K562 (cell line): Measurements from ENCODE around the gene P2RX5. TPM values are rescaled to one million over a fixed set of nuclear protein-coding genes. Genes with fewer than 3 reads are reported as not detected.

Experiments
- CHD1 ChIP-seq: fragments of 200-600 bp; sonication (generic); IDR thresholded peaks from one replicate; pipeline ENCODE4 v1.6.1; 2012; ENCODE audit warnings: mild to moderate bottlenecking, moderate library complexity, low read length, inconsistent platforms
- ESRRA ChIP-seq: fragments of 450-650 bp; IDR thresholded peaks from 2 replicates; pipeline ENCODE4 v1.6.1; 2014; ENCODE audit warnings: low read depth, mild to moderate bottlenecking, moderate library complexity, borderline replicate concordance
- FIP1L1 ChIP-seq: fragments of 200-400 bp; formaldehyde crosslinking; IDR thresholded peaks from 2 replicates; pipeline ENCODE4 v1.6.1; 2018; ENCODE audit warnings: mild to moderate bottlenecking, low read depth, low read length; ENCODE audit not compliant: poor library complexity, severe bottlenecking
- GABPB1 ChIP-seq: sonication (generic); formaldehyde crosslinking; IDR thresholded peaks from 2 replicates; pipeline ENCODE4 v1.8.0; 2022; ENCODE audit warnings: mild to moderate bottlenecking, missing genetic modification reagents
- GMEB1 ChIP-seq: fragments of 250-450 bp; sonication (Bioruptor Pico); IDR thresholded peaks from 2 replicates; pipeline ENCODE4 v1.4.0; 2020; ENCODE audit warnings: mild to moderate bottlenecking
- HNRNPK ChIP-seq: fragments of 200-400 bp; formaldehyde crosslinking; IDR thresholded peaks from one replicate; pipeline ENCODE4 v1.6.1; 2018; ENCODE audit warnings: mild to moderate bottlenecking, low read depth, low read length; ENCODE audit not compliant: poor library complexity, severe bottlenecking
- IRF2 ChIP-seq: sonication (generic); formaldehyde crosslinking; IDR thresholded peaks from 2 replicates; pipeline ENCODE4 v1.8.1; 2022; ENCODE audit warnings: mild to moderate bottlenecking, missing genetic modification reagents
- MED1 ChIP-seq: sonication (generic); formaldehyde crosslinking; IDR thresholded peaks from 2 replicates; pipeline ENCODE4 v1.8.1; 2023; ENCODE audit warnings: missing genetic modification reagents, borderline replicate concordance
- PHTF2 ChIP-seq: fragments of 250-450 bp; sonication (Bioruptor Pico); IDR thresholded peaks from 2 replicates; pipeline ENCODE4 v1.5.0; 2021; ENCODE audit warnings: mild to moderate bottlenecking
- SMARCC2 ChIP-seq: fragments of 450-650 bp; IDR thresholded peaks from 2 replicates; pipeline ENCODE4 v1.6.1; 2017; ENCODE audit warnings: antibody characterized with exemption, moderate library complexity, mild to moderate bottlenecking, low read depth
- STAT5A ChIP-seq: IDR thresholded peaks from 2 replicates; pipeline ENCODE4 v1.6.1; 2012; ENCODE audit warnings: low read length, inconsistent platforms, borderline replicate concordance
- TAF1 ChIP-seq: IDR thresholded peaks from 2 replicates; pipeline ENCODE4 v1.6.1; 2011; ENCODE audit warnings: mild to moderate bottlenecking, low read length, moderate library complexity; ENCODE audit not compliant: insufficient read depth, control insufficient read depth, severe bottlenecking; ENCODE audit errors: extremely low read depth
- THRB ChIP-seq: fragments of 450-650 bp; formaldehyde crosslinking; conservative IDR thresholded peaks from 2 replicates; pipeline ENCODE4 v1.4.0; 2022; ENCODE audit warnings: mild to moderate bottlenecking, missing genetic modification characterization
- TRIM28 ChIP-seq: fragments of 450-650 bp; IDR thresholded peaks from 2 replicates; pipeline ENCODE4 v1.6.1; 2017
- U2AF1 ChIP-seq: fragments of 200-400 bp; formaldehyde crosslinking; optimal IDR thresholded peaks from 2 replicates; pipeline ENCODE3; 2017; ENCODE audit warnings: mild to moderate bottlenecking, low read depth, low read length, moderate library complexity
- ZBED1 ChIP-seq: IDR thresholded peaks from 2 replicates; pipeline ENCODE4 v1.6.1; 2014
- ZFP36 ChIP-seq: fragments of 150-350 bp; IDR thresholded peaks from 2 replicates; pipeline ENCODE4 v1.6.1; 2018; ENCODE audit warnings: low read length, low read depth; ENCODE audit not compliant: partially characterized antibody
- ZNF133 ChIP-seq: fragments of 250-450 bp; sonication (Bioruptor Pico); IDR thresholded peaks from 2 replicates; pipeline ENCODE4 v1.4.0; 2020; ENCODE audit warnings: mild to moderate bottlenecking
- ZNF436 ChIP-seq: fragments of 250-450, 450-650 bp; sonication (Bioruptor Pico); formaldehyde crosslinking; IDR thresholded peaks from 2 replicates; pipeline ENCODE4 v1.7.0; 2020; ENCODE audit warnings: mild to moderate bottlenecking
- polyA plus RNA-seq, 8 experiments: library from polyadenylated mRNA; depleted of rRNA in 4 of 8; stranded (reverse) in 5 of 8; unstranded in 3 of 8; fragments of >200 nt; fragmentation: Nextera tagmentation in 2 of 8; fragmentation: Illumina TruSeq in 1 of 8; extraction: Ambion mirVana in 2 of 8; extraction: Trizol in 1 of 8; gene quantifications; 2 replicates each; pipeline versions ENCODE4 v1.2.1 to v1.2.3, GENCODE V29; 2011 to 2014; ENCODE audit warnings: inconsistent platforms in 1 of 8, missing spikeins in 1 of 8
- total RNA-seq, 7 experiments: library from RNA; depleted of rRNA in 6 of 7; stranded (reverse); fragments of >200 nt in 6 of 7; fragmentation: Illumina TruSeq in 2 of 7; extraction: Trizol in 2 of 7; gene quantifications; 2 replicates each; pipeline versions ENCODE4 v1.2.1 to v1.2.3, GENCODE V29; 2011 to 2021; ENCODE audit warnings: low replicate concordance in 1 of 7
- TF ChIP-seq, protein P1 (sequence below): sonication (generic); IDR thresholded peaks from 2 replicates; pipeline ENCODE4 v1.6.1; 2016
- TF ChIP-seq, protein P2 (sequence below): fragments of 250-450 bp; sonication (Bioruptor Pico); IDR thresholded peaks from 2 replicates; pipeline ENCODE4 v1.9.0; 2021; ENCODE audit warnings: mild to moderate bottlenecking

The P2RX5 gene
- total and polyA plus RNA-seq, 9 of the 15 experiments (the other 6 are each of a cell fraction or from before 2014, with no cell fraction given) = 0.31 to 4.0 (median 1.3) TPM

DNA sequence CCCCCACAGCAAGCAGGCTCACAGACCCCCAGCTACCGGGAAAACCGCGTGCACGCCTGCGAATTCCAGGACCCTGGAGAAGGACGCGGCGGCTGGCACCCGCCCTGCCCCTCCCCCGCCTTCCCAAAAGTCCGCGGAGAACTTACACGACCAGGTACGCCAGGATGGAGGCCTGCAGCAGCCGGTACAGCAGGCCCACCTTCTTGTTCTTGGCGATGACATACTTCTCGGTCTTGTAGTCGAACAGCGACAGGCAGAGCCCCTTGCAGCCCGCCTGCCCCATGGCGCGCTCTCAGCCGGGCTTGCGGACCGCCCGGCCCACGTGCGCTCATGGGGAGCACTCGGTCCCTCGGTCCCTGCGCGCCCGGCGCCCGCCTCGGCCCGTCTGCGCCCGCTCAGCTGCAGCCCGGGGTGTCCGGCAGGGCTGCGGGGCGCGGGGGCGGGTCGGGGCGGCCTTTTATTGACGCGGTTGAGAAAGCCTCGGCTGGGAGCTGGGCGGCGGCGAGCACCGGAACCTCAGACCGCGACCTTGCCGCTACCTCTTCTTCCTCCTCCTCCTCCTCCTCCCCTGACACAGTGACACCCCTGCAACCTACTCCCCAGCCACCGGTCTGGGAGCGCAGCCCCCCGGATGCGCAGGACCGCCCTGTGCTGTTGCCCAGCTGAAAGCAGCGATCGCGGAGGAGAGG is at the start of gene P2RX5 (continued):
- TF ChIP-seq FIP1L1 = no peak
- no peak for TF ChIP-seq PHTF2
- TF ChIP-seq TAF1 = no peak
- TF ChIP-seq CHD1 = no peak
- TF ChIP-seq IRF2 (CRISPR knock-in tag) = no peak
- TF ChIP-seq ZFP36 = no peak
- TF ChIP-seq SMARCC2 = no peak
- TF ChIP-seq, protein P1, sequence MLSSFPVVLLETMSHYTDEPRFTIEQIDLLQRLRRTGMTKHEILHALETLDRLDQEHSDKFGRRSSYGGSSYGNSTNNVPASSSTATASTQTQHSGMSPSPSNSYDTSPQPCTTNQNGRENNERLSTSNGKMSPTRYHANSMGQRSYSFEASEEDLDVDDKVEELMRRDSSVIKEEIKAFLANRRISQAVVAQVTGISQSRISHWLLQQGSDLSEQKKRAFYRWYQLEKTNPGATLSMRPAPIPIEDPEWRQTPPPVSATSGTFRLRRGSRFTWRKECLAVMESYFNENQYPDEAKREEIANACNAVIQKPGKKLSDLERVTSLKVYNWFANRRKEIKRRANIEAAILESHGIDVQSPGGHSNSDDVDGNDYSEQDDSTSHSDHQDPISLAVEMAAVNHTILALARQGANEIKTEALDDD = no peak
- TF ChIP-seq, protein P2, sequence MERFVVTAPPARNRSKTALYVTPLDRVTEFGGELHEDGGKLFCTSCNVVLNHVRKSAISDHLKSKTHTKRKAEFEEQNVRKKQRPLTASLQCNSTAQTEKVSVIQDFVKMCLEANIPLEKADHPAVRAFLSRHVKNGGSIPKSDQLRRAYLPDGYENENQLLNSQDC (CRISPR knock-in tag) = no peak
- TF ChIP-seq ESRRA = no peak
- no peak for TF ChIP-seq MED1 (CRISPR knock-in tag)
- no peak for TF ChIP-seq GMEB1 (CRISPR knock-in tag)
- no peak for TF ChIP-seq ZNF133
- TF ChIP-seq ZBED1 = no peak
- no peak for TF ChIP-seq THRB (CRISPR knock-in tag)
- no peak for TF ChIP-seq U2AF1
- TF ChIP-seq GABPB1 = no peak
- no peak for TF ChIP-seq HNRNPK
- no peak for TF ChIP-seq STAT5A
- no peak for TF ChIP-seq ZNF436 (CRISPR knock-in tag)
- TF ChIP-seq TRIM28 = no peak
